ENCODE results near the gene SRRM4. TPM values are rescaled to one million over a fixed set of nuclear protein-coding genes. Genes with fewer than 3 reads are reported as not detected.

The SRRM4 gene
- total RNA-seq, 1 donor: not detected

- no peaks in the 10 kb centered on the region for H3K9me3 ChIP-seq (ENCODE audit: low read depth, low read length)
- H3K4me1 ChIP-seq (ENCODE audit: insufficient read depth, low read length): no peaks in the 10 kb centered on the region
- H3K4me3 ChIP-seq (ENCODE audit: low read length): no peak overlapping the region
- H3K27me3 ChIP-seq (ENCODE audit: insufficient read depth, low read length): no peaks in the 10 kb centered on the region
These were observed 90.4 kb downstream of the SRRM4 start for GRCh38 chr12:119071638-119072231.

- Histone ChIP-seq H3K9me3 (ENCODE audit: low read depth, low read length) (no peaks in the 10 kb centered on the region), H3K4me1 (ENCODE audit: insufficient read depth, low read length) (no peaks in the 10 kb centered on the region), H3K4me3 (ENCODE audit: low read length) (no peak overlapping the region), H3K27me3 (ENCODE audit: insufficient read depth, low read length) (no peaks in the 10 kb centered on the region)
These were observed 91.1 kb downstream of the SRRM4 start for GRCh38 chr12:119072440-119072839.

DNA sequence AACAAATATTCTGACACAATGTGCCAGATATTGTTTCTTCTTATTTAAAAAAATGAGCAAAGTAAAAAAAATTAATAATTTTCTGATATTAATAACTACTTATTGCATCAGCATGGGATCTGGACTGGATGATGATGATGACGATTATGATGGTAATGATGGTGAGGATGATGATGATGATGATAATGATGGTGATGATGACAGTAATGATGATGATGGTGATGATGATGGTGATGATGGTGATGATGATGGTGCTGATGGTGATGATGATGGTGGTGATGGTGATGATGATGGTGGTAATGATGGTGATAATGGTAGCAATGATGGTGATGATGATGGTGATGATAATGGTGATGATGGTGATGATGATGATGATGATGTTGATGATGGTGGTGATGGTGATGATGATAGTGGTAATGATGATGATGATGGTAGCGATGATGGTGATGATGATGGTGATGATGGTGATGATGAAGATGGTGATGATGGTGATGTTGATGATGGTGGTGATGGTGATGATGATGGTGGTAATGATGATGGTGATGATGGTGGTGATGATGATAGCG lies 94.0 kb downstream of the SRRM4 start:
- Histone ChIP-seq H3K4me3 (ENCODE audit: low read length) (no peak overlapping the region), H3K9me3 (ENCODE audit: low read depth, low read length) (no peaks in the 10 kb centered on the region), H3K4me1 (ENCODE audit: insufficient read depth, low read length) (no peaks in the 10 kb centered on the region), H3K27me3 (ENCODE audit: insufficient read depth, low read length) (no peaks in the 10 kb centered on the region)

DNA sequence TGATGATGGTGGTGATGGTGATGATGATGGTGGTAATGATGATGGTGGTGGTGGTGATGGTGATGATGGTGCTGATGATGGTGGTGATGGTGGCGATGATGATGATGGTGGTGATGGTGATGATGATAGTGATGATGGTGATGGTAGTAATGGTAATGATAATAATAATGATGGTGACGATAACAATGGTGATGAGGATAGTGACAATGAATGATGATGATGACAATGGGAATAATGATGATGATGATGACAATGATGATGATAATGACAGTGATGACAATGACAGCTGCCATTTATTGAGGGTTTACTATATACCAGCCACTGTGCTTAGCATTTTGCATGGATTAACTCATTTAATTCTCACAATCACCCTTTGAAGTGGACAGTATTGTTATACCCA lies 94.6 kb downstream of the SRRM4 start:
- Histone ChIP-seq H3K9me3 (ENCODE audit: low read depth, low read length) (no peaks in the 10 kb centered on the region), H3K27me3 (ENCODE audit: insufficient read depth, low read length) (no peaks in the 10 kb centered on the region), H3K4me1 (ENCODE audit: insufficient read depth, low read length) (no peaks in the 10 kb centered on the region), H3K4me3 (ENCODE audit: low read length) (no peak overlapping the region)

- no peaks in the 10 kb centered on the region for H3K27me3 ChIP-seq (ENCODE audit: insufficient read depth, low read length)
- H3K9me3 ChIP-seq (ENCODE audit: low read depth, low read length): no peaks in the 10 kb centered on the region
- no peak overlapping the region for H3K4me3 ChIP-seq (ENCODE audit: low read length)
- H3K4me1 ChIP-seq (ENCODE audit: insufficient read depth, low read length): no peaks in the 10 kb centered on the region
These were observed 98.2 kb downstream of the SRRM4 start for GRCh38 chr12:119079530-119079929.

DNA sequence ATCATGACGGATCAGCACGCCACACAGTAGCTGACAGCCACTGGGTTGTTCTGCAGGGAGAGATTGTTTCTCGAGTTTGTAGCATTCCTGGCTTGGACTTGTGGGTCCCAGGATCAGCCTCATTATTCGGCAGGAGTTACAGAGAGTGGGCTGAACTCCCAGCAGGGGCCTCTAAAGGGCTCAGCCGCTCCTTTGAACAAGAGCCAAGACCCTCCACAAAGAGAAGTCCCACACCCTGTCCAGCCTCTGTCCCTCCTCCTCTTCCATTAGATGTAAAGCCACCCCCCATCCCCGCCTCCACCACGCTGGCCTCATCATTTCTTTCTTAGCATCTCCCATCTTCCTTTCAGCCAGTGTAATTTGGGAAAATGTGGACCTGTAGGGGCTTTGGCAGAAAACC lies 100.7 kb downstream of the SRRM4 start:
- Histone ChIP-seq H3K4me3 (ENCODE audit: low read length) (no peak overlapping the region), H3K27me3 (ENCODE audit: insufficient read depth, low read length) (no peaks in the 10 kb centered on the region), H3K9me3 (ENCODE audit: low read depth, low read length) (no peaks in the 10 kb centered on the region), H3K4me1 (ENCODE audit: insufficient read depth, low read length) (no peaks in the 10 kb centered on the region)

- Histone ChIP-seq H3K27me3 (ENCODE audit: insufficient read depth, low read length) (no peaks in the 10 kb centered on the region), H3K9me3 (ENCODE audit: low read depth, low read length) (no peaks in the 10 kb centered on the region)
These were observed 101.2 kb downstream of the SRRM4 start for GRCh38 chr12:119082496-119082895.

DNA sequence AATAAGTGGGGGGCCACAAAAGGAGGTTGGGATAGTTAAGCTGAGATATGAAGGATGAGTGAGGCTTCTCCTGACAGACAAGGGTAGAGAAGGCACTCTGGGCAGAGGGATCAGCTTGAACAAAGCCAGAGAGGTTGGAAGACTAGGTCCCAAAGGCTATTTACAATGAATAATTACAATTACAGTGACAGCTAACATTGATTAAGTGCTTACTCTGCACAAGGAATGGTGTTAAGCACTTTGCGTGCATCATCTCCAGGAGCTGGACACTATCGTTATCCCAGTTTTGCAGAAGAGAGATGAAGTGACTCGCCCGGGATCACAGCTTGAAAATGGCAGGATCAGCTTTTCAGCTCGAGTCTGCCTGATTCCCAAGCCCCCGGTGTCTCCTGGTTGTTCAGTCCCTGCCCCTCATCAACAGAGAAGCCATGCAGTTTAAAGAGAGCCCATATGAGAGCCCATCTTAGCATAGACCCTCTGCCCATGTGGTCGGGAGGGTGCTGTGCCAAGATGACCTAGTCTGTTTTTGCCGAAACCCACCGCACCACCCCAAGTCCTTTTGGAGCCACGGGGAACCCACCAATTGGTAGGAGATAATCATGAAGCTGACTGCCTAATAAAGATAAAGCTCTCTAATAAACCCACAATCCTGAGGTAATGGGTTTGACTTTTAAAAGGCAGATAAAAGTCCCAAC lies 107.5 kb downstream of the SRRM4 start:
- Histone ChIP-seq H3K27me3 (ENCODE audit: insufficient read depth, low read length) (no peaks in the 10 kb centered on the region), H3K4me3 (ENCODE audit: low read length) (no peak overlapping the region), H3K9me3 (ENCODE audit: low read depth, low read length) (no peaks in the 10 kb centered on the region), H3K4me1 (ENCODE audit: insufficient read depth, low read length) (no peaks in the 10 kb centered on the region)

More at GRCh38 chr12:119082496-119082895, 101.2 kb downstream of the SRRM4 start:
- H3K4me1 ChIP-seq (ENCODE audit: insufficient read depth, low read length): no peaks in the 10 kb centered on the region
- no peak overlapping the region for H3K4me3 ChIP-seq (ENCODE audit: low read length)

DNA sequence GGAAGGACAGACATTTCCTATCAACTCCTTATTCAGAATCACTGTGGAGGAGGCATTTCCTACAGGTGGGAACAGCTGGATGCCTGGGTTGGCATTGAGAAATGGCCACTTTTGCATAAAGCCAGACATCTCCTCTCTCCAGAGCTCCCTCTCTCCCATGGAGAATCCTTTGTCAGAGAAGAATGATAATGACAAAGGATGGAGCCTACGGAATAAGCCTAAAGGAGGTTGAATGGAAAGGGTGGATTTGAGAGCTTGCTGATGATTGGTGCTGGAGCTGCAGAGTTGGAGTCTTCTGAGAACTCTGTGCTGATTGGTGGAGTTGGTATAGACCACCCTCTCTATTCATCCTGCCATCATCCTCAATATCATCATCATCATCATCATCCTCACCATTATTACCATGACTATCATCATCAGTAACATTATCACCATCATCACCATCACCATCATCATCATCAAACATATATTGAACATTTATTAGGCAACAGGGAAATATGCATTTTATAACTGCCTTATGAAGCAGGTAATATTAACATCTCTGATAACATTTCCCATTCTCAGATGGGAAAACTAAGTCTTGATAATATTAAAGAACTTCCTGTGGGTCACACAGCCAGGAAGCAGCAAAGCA lies 108.2 kb downstream of the SRRM4 start:
- H3K9me3 ChIP-seq (ENCODE audit: low read depth, low read length): no peaks in the 10 kb centered on the region

DNA sequence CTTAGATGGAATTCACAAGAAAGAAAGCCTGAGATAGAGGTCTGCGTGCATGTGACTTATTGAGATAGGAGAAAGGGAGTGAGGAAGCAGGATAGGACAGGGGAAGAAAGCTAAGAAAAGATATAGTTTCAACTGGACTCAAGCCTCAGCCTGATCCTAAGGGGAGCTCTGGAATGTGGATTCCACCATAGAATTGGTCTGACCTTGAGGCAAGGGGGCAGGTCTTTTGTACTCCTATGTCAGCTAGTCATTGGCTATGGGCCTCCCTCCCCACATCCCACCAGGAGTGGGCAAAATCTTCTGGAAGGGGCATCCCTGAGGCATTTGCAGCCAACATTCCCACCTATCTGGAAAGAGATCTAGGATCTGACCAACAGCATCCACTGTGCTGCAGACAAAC lies 108.9 kb downstream of the SRRM4 start:
- Histone ChIP-seq H3K4me3 (ENCODE audit: low read length) (no peak overlapping the region), H3K9me3 (ENCODE audit: low read depth, low read length) (no peaks in the 10 kb centered on the region), H3K27me3 (ENCODE audit: insufficient read depth, low read length) (no peaks in the 10 kb centered on the region), H3K4me1 (ENCODE audit: insufficient read depth, low read length) (no peaks in the 10 kb centered on the region)

More for the DNA sequence above, 108.2 kb downstream of the SRRM4 start:
- Histone ChIP-seq H3K27me3 (ENCODE audit: insufficient read depth, low read length) (no peaks in the 10 kb centered on the region), H3K4me1 (ENCODE audit: insufficient read depth, low read length) (no peaks in the 10 kb centered on the region), H3K4me3 (ENCODE audit: low read length) (no peak overlapping the region)

- H3K4me1 ChIP-seq (ENCODE audit: insufficient read depth, low read length): no peaks in the 10 kb centered on the region
- H3K27me3 ChIP-seq (ENCODE audit: insufficient read depth, low read length): no peaks in the 10 kb centered on the region
- no peak overlapping the region for H3K4me3 ChIP-seq (ENCODE audit: low read length)
- no peaks in the 10 kb centered on the region for H3K9me3 ChIP-seq (ENCODE audit: low read depth, low read length)
These were observed 109.5 kb downstream of the SRRM4 start for GRCh38 chr12:119090865-119091264.

GRCh38 chr12:119096429-119097202 lies 115.3 kb downstream of the SRRM4 start:
- Histone ChIP-seq H3K9me3 (ENCODE audit: low read depth, low read length) (no peaks in the 10 kb centered on the region), H3K4me3 (ENCODE audit: low read length) (no peak overlapping the region), H3K27me3 (ENCODE audit: insufficient read depth, low read length) (no peaks in the 10 kb centered on the region), H3K4me1 (ENCODE audit: insufficient read depth, low read length) (no peaks in the 10 kb centered on the region)

GRCh38 chr12:119100933-119101332 lies 119.6 kb downstream of the SRRM4 start:
- H3K27me3 ChIP-seq (ENCODE audit: insufficient read depth, low read length): no peaks in the 10 kb centered on the region
- no peaks in the 10 kb centered on the region for H3K4me1 ChIP-seq (ENCODE audit: insufficient read depth, low read length)
- H3K9me3 ChIP-seq (ENCODE audit: low read depth, low read length): no peaks in the 10 kb centered on the region
- no peak overlapping the region for H3K4me3 ChIP-seq (ENCODE audit: low read length)

- no peaks in the 10 kb centered on the region for H3K27me3 ChIP-seq (ENCODE audit: insufficient read depth, low read length)
- no peak overlapping the region for H3K4me3 ChIP-seq (ENCODE audit: low read length)
- no peaks in the 10 kb centered on the region for H3K4me1 ChIP-seq (ENCODE audit: insufficient read depth, low read length)
- no peaks in the 10 kb centered on the region for H3K9me3 ChIP-seq (ENCODE audit: low read depth, low read length)
These were observed 120.9 kb downstream of the SRRM4 start for GRCh38 chr12:119102274-119102673.

- Histone ChIP-seq H3K9me3 (ENCODE audit: low read depth, low read length) (no peaks in the 10 kb centered on the region), H3K4me1 (ENCODE audit: insufficient read depth, low read length) (no peaks in the 10 kb centered on the region), H3K27me3 (ENCODE audit: insufficient read depth, low read length) (no peaks in the 10 kb centered on the region), H3K4me3 (ENCODE audit: low read length) (no peak overlapping the region)
These were observed 121.4 kb downstream of the SRRM4 start for GRCh38 chr12:119102714-119103113.
